ENCODE measurements around the gene RNU1-2.
A peak's percentile ranks its signal among the peaks of the same experiment; 100 is the strongest.
"Not testable (repeated sequence)": the region's sequence is repeated elsewhere in the genome, so short reads cannot be mapped to it uniquely, and the experiment has no call there.

The RNU1-2 gene

GRCh38 chr1:16888860-16889816 lies 6.6 kb upstream of the RNU1-2 start:
- DNase-seq: peak; percentile 90

GRCh38 chr1:16890539-16891021 lies 5.2 kb upstream of the RNU1-2 start:
- DNase-seq: not testable (repeated sequence)

GRCh38 chr1:16891057-16891456 lies 4.7 kb upstream of the RNU1-2 start:
- DNase-seq: not testable (repeated sequence)

GRCh38 chr1:16892978-16893525 lies 2.7 kb upstream of the RNU1-2 start:
- DNase-seq: not testable (repeated sequence)

GRCh38 chr1:16893796-16894195 lies 2.0 kb upstream of the RNU1-2 start:
- DNase-seq: not testable (repeated sequence)

- DNase-seq: not testable (repeated sequence)
These were observed 1.4 kb upstream of the RNU1-2 start for GRCh38 chr1:16894338-16894737.

GRCh38 chr1:16895233-16895597 lies 565 bp upstream of the RNU1-2 start:
- DNase-seq: not testable (repeated sequence)

GRCh38 chr1:16896316-16897055 lies 706 bp downstream of the RNU1-2 start:
- peak; percentile 59 for DNase-seq

GRCh38 chr1:16897653-16898052 lies 1.9 kb downstream of the RNU1-2 start:
- DNase-seq: not testable (repeated sequence)

- not testable (repeated sequence) for DNase-seq
These were observed 2.5 kb downstream of the RNU1-2 start for GRCh38 chr1:16898298-16898697.

GRCh38 chr1:16899020-16899419 lies 3.2 kb downstream of the RNU1-2 start:
- DNase-seq: not testable (repeated sequence)

- peak; percentile 6 for DNase-seq
These were observed 5.0 kb downstream of the RNU1-2 start for GRCh38 chr1:16900751-16901150.

GRCh38 chr1:16901371-16901770 lies 5.6 kb downstream of the RNU1-2 start:
- DNase-seq: not testable (repeated sequence)

GRCh38 chr1:16903054-16903453 lies 7.3 kb downstream of the RNU1-2 start:
- DNase-seq: peak; percentile 39

- no peak for DNase-seq
These were observed 7.6 kb downstream of the RNU1-2 start for GRCh38 chr1:16903458-16903796.

- DNase-seq: peak; percentile 95
These were observed 8.9 kb downstream of the RNU1-2 start for GRCh38 chr1:16904560-16905109.

- DNase-seq: peak; percentile 66
These were observed 9.5 kb downstream of the RNU1-2 start for GRCh38 chr1:16905110-16905867.

- DNase-seq: no peak
These were observed 10.3 kb downstream of the RNU1-2 start for GRCh38 chr1:16905868-16906702.

GRCh38 chr1:16906873-16907272 lies 11.1 kb downstream of the RNU1-2 start:
- no peak for DNase-seq

GRCh38 chr1:16907870-16908758 lies 12.3 kb downstream of the RNU1-2 start:
- no peak for DNase-seq
